ENCODE measurements around the gene SMURF1.
A peak's percentile ranks its signal among the peaks of the same experiment; 100 is the strongest.
"Not testable (repeated sequence)": the region's sequence is repeated elsewhere in the genome, so short reads cannot be mapped to it uniquely, and the experiment has no call there.

The SMURF1 gene

GRCh38 chr7:99143853-99144672 is at the start of gene SMURF1:
SMURF1 (minus strand) TSS chr7:99144108; CDS start chr7:99143780, 328 bp downstream.
- DNase-seq: peak; percentile 80

DNA sequence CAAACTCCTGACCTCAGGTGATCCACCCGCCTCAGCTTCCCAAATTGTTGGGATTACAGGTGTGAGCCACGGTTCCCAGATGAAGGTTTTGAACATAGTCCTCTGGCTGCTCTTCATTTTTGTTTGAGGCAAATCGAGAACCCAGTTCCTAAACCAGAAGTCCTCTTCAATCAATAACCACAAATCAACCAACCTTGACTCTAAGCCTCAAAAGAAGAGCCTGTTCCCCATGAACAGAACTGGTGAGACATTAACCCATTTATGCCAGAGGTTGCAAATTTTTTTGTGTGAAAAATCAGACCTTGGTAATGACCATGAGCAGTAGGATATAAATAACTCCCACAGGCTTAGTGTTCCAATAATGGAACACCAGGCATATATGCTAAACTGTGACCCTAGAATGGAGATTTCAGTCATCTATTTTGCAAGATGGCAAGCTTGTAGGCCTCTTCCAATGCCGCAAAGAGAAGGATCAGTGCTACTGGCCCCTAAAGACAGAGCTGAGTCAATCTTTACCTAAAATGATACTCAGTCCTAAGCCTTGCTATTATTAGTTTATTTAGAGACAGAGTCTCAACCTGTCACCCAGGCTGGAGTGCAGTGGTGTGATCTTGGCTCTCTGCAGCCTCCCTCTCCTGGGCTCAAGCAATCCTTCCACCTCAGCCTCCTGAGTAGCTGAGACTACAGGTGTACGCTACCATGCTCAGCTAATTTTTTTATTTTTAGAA is 48.1 kb upstream of the SMURF1 start:
- DNase-seq: no peak

DNA sequence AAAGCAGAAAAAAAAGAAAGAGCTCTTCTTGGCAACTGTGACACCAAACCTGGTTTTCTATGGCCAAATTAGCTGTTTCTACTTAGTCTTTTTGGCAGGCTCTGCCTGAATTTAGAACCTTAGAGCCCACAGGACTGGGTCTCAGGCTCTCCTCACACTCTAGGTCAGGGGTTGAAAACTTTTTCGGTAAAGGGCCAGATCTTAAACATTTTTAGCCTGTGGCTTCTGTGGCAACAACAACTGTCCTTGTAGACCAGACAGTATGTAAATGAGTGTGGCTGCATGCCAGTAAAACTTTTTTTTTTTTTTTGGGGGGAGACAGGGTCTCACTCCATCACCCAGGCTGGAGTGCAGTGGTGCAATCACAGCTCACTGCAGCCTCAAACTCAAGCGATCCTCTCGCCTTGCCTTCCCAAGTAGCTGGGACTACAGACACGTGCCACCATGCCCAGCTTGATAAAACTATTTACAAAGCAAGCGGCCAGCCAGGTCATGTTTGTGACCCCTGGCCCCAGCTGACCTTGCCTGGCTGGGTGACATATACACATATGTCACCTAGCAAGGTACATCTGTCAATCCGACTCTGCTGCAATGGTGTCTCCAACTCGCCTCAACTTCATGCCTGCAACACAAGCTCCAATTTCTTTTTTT is 46.6 kb upstream of the SMURF1 start:
- no peak for DNase-seq

DNA sequence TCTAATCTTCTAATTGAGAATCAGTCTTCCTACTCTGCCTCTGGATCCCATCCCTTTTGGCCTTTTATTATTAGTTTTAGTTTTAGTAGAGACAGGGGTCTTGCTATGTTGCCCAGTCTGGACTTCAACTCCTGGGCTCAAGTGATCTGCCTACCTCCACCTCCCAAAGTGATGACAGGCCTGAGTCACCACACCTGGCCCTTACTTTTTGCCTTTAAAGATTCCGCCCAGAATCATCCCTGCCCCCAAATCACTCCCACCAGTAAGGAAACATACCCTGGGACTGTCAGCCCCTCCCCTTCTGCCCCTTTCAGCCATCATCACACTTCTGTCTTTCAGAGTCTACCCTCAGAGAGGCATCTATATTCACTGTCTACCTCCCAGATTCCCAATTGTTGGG is 45.3 kb upstream of the SMURF1 start:
- no peak for DNase-seq

DNA sequence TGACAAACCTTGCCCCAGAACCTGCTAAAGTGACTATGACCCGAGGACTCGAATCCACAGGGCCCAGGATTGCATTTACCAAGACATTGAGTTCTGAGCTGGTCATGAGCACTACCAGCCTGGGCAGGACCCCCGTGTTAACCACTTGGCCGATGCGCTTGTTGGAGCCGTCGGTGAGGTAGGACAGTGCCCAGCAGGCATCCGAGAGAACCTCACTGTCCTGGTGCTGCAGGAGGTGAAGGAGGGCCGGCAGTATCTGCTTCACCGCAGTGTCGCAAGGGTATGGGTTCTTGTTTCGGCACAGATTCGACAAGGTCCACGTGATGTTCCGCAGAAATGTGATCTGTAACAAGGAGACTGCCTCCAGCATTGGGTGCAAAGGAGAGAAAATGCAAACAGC is 44.3 kb upstream of the SMURF1 start:
- DNase-seq: no peak

DNA sequence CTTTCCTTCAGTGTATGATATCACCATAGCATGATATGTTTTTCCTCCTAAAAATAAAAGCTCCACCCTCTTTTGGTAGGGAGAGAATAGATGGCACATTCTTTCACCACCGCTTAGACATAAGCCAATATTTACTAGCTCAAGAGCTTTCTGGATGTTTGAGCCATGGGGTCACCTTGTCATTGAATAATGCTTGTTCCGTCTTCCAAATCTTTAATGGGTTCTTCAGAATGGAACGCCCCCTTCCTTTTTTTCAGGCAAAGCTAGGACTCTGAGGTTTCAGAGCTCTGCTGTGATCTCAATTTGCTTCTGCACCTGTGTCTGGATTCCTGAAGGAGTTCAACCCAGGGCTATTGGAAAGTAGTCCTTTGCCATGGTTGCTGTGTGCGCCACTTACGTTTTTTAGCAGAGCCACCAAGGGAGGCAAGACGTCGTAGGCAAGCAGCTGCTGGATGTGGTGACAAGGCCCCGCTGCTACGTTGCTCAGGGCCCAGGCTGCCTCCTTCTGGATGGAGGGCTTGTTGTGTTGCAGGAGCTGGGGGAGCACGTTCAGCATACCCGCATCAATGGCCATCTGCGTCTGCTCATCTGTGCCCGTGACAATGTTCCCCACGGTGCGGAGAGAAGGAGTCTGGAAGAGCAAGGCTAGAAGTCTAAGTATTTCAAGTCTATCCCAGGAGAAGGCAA is 40.8 kb upstream of the SMURF1 start:
- no peak for DNase-seq

DNA sequence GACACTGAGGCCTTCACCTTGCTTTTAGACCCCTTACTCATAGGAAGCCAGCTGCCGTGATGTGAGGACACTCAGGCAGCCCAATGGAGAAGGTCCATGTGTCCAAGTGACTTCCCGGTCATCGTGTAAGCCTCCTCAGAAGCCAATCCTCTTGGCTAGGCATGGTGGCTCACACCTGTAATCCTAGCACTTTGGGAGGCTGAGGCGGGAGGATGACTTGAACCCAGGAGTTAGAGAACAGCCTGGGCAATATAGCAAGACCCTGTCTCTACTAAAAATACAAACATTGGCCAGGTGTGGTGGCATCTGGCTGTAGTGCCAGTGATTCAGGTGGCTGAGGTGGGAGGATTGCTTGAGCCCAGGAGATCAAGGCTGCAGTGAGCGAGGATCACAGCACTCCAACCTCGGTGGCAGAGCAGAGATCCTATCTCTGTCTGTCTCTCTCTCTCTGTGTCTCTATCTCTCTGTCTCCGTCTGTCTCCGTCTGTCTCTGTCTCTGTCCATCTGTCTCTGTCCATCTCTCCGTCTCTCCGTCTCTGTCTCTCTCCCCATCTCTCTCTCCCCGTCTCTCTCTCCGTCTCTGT is 36.3 kb upstream of the SMURF1 start:
- no peak for DNase-seq

GRCh38 chr7:99177165-99177564 is 33.3 kb upstream of the SMURF1 start:
- DNase-seq: no peak

DNA sequence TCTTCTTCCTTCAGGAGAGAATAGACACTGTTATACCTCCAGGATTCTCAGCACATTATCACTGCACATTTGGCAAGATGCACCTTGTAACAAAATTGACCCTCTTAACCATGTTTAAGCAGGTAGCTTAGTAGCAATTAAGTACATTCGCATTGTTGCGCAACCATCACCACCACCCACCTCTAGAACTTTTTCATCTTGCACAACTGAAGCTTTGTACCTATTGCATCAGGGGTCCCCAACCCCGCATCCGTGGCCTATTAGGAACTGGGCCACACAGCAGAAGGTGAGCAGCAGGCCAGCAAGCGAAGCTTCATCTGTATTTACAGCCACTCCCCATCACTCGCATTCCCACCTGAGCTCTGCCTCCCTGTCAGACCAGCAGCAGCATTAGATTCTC is 29.9 kb upstream of the SMURF1 start:
- no peak for DNase-seq

DNA sequence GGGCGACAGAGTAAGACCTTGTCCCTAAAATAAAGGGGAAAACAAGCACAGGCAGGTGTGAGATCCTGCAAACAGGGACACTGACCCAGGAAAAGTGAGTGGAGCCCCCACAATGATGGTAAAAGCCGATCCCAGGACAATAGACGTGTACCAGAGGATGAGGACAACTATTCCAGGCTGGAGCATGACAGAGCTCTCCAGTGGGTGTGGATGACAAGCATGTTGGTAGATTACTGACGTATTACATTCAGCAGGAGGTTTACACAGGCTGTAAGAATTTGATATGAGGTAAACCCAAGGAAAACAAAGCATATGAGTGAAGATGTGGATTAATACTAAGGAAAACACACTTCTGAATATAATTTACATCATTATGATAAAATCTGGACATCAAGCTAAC is 27.8 kb upstream of the SMURF1 start:
- no peak for DNase-seq

- DNase-seq: no peak
Measured at GRCh38 chr7:99170730-99171074, 26.8 kb upstream of the SMURF1 start.

GRCh38 chr7:99170065-99170729 is 26.3 kb upstream of the SMURF1 start:
- DNase-seq: no peak

GRCh38 chr7:99167072-99167471 is 23.2 kb upstream of the SMURF1 start:
- no peak for DNase-seq

DNA sequence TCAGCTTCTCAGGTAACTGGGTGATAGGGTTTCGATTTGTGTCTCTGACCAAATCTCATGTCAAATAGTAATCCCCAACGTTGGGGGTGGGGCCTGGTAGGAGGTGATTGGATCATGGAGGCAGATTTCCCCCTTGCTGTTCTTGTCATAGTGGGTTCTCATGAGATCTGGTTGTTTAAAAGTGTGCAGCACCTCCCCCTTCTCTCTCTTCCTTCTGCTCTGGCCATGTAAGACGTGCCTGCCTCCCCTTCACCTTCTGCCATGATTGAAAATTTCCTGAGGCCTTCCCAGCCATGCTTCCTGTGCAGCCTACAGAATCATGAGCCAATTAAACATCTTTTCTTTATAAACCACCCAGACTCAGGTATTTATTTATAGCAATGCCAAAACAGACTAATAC is 21.9 kb upstream of the SMURF1 start:
- no peak for DNase-seq

GRCh38 chr7:99163669-99164068 is 19.8 kb upstream of the SMURF1 start:
- DNase-seq: not testable (repeated sequence)

DNA sequence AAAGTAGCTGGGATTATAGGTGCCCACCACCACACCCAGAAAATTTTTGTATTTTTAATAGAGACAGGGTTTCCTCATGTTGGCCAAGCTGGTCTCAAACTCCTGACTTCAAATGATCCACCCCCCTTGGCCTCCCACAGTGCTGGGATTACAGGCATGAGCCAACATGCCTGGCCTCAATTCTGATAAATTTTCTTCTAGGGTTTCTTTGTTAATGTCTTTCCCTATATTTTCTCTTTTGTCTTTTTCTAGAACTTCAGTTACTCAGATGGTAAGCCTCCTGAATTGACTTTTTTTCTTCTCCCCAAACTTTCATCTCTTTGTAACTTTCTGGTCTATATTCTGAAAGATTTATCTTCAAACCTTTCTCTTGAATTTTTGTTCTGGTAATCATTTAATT is 12.7 kb upstream of the SMURF1 start:
- no peak for DNase-seq

DNA sequence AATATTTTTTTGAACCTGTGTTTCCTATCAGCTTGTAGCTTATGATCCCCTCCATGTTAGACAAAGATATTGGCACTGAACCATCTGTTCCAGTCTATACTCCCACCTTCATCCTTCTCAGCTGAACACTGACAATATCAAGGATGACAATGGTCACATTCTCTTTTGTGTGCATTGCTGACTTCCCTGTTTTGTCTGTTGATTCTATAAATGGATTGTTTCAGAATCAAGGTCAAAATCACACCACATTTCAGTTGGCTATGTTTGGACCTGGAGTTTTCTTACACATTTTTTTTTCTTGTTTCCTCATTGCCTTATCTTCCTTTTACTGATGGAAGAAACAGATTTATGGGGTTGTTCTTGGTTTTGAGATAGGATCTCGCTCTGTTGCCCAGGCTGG is 11.3 kb upstream of the SMURF1 start:
- no peak for DNase-seq

DNA sequence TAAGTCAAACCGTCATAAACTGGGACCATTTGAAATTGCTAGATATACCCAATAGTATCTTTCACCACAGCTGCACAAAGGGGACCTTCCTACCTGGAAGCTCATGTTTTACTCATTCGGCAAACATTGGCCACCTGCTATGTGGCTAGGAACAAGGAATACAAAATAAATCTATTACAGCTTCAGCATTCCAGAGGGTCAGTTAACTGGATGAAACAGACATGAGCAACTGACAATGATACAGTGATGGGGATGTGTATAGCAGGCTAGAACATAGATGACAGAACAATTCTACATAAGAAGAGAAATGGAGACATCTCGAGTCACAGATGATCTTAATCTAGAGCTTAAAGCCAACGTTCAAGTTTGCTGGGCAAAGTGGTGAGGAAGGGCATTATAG is 3.1 kb upstream of the SMURF1 start:
- DNase-seq: no peak

DNA sequence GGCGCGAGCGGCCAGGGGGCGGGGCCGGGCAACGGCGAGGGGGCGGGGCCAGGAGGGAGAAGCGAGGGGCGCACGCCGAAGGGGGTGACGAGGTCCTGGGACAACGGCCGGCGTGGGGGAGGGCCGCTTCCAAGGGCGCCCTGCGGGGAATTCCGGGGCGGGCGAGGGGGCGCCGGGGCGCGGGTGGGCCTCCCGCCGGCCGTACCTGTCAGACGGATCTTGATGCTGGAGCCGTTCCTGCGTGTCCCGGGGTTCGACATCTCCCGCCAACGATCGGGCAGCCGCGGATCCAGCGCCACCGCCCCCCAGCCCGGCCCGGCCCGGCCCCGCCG is 421 bp downstream of the SMURF1 start:
- DNase-seq: no peak

GRCh38 chr7:99142727-99143520 is 984 bp downstream of the SMURF1 start:
- peak; percentile 91 for DNase-seq

DNA sequence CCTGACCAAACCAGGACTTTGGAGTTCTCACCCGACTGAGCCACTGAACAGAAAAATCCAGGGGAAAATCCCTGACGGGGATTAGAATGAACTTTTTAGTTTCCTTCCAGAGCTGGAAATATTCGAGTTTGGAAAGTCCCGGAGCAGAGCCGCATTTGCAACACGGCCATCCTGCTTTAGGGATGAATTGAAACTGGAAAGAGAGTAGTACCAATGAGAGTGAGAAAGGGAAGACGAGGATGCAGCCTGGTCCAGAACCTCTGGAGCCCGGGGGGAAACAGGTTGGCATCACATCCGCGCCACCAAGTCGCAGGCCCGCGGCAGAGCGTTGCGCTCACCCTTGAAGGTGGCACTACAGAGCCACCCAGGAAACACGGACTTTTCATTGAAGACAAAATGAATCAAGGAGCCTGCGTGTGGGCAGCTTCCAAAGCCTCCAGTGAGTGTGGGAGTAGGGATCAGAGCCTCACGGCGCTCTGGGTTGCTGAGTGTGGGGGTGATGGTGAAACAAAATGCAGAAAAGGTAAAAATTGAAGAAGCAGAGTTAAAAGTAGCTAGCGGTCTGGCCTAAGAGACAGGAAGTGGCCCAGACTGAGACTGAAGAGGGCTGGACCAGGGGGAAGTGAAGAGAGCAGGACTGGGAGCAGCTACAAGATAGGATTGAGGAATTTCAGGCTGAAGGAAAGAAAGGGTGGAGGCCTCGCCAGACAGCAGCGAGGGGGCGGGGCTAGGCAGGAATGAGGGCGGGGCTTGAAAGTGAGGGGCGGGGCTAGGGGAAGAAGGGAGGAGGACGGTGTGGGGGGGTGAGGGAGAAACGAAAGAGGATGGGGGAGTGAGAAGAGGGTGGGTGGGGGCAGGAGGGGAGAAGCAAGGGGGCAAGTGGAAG is 1.8 kb downstream of the SMURF1 start:
- peak; percentile 77 for DNase-seq

All from CD4-positive, alpha-beta T cell treated with Interleukin-10 for 1 hour (primary cell).